AG10803 (cell line): ENCODE results near the gene CHTOP.
A peak's percentile ranks its signal among the peaks of the same experiment; 100 is the strongest.

Source experiments
- DNase-seq: peaks from one replicate; pipeline ENCODE4 v3.0.0; 2010; ENCODE audit warnings: low read depth
- H3K4me3 ChIP-seq: 2 replicates; pipeline ENCODE4 v1.5.1; 2011; ENCODE audit warnings: mild to moderate bottlenecking, low read length, control low read depth
- TF ChIP-seq, protein P1 (sequence below): conservative IDR thresholded peaks from 2 replicates; pipeline ENCODE4 v1.5.1; 2011; ENCODE audit warnings: mild to moderate bottlenecking, low read length, control low read depth, inconsistent platforms

CHTOP gene

GRCh38 chr1:153616917-153617311 is 17.0 kb upstream of the CHTOP start:
- TF ChIP-seq, protein P1, sequence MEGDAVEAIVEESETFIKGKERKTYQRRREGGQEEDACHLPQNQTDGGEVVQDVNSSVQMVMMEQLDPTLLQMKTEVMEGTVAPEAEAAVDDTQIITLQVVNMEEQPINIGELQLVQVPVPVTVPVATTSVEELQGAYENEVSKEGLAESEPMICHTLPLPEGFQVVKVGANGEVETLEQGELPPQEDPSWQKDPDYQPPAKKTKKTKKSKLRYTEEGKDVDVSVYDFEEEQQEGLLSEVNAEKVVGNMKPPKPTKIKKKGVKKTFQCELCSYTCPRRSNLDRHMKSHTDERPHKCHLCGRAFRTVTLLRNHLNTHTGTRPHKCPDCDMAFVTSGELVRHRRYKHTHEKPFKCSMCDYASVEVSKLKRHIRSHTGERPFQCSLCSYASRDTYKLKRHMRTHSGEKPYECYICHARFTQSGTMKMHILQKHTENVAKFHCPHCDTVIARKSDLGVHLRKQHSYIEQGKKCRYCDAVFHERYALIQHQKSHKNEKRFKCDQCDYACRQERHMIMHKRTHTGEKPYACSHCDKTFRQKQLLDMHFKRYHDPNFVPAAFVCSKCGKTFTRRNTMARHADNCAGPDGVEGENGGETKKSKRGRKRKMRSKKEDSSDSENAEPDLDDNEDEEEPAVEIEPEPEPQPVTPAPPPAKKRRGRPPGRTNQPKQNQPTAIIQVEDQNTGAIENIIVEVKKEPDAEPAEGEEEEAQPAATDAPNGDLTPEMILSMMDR: no peak
- H3K4me3 ChIP-seq: no peak overlapping the region
- DNase-seq: no peak

DNA sequence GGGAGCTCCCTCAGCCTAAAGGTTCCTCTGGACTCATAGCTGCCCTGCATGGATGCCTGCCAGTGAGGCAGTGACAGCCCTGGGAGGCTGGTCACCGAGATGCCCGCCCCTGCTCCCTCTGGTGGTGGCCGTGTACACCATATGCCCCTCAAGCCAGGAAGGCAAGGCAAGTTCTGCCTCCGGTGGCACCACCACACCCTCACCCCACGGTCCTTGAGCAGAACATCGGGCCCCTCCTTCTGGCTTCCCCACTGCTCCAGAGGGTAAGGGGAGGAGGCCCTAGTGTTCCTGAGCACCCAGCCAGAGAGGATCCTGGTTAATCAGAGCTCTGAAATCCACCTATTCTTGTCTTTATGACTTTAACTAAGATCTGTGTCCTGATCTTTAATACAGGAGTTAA is 16.2 kb upstream of the CHTOP start:
- TF ChIP-seq, protein P1: peak; percentile 61
- peak; percentile 57 for DNase-seq

DNA sequence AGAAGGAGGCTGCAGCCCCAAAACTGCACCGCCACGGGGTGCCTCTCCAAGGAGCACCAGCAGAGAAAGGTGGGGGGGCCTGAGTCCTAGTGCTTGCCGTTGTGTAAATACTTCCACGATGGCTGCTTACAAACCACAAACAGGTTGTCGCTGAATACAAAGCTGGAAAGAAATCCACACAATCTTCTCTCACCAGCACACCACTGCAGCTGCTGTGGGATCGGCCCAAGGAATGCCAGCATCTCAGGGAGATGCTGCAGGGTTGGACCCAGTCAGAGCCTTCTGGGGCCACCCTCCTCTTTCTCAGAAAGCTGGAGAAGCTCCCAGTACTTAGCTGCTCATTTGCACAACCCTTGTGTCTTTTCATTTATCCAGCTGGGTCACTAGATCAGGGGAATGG is 14.7 kb upstream of the CHTOP start:
- TF ChIP-seq, protein P1: no peak
- DNase-seq: no peak

More for the DNA sequence above, 16.2 kb upstream of the CHTOP start:
- no peak overlapping the region for H3K4me3 ChIP-seq

DNA sequence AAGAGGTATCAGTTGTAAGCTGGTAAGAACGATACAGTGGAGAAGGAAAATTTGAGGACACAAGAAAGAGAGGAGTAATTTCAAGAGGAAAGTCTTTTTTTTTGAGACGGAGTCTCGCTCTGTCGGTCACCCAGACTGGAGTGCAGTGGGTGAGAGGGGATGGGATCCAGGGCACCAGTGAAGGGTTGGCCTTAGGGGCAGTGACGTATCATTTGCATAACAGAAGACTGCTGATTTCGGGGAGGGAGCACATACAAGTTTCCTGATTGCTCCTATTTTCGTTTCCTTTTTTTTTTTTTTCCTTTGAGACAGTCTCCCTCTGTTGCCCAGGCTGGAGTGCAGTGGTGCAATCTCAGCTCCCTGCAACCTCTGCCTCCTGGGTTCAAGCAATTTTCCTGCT is 10.8 kb upstream of the CHTOP start:
- no peak overlapping the region for H3K4me3 ChIP-seq
- TF ChIP-seq, protein P1: no peak
- no peak for DNase-seq

More for the DNA sequence above, 14.7 kb upstream of the CHTOP start:
- no peak overlapping the region for H3K4me3 ChIP-seq

GRCh38 chr1:153624965-153625611 is 8.8 kb upstream of the CHTOP start:
- H3K4me3 ChIP-seq: no peak overlapping the region
- TF ChIP-seq, protein P1: no peak
- no peak for DNase-seq

- H3K4me3 ChIP-seq: peak overlapping the region; percentile 85
- no peak for DNase-seq
- TF ChIP-seq, protein P1: 0 out of 2 replicates have a peak, but pooled peaks have one; percentile 2
Observed at GRCh38 chr1:153626477-153626903, 7.4 kb upstream of the CHTOP start.
